AG04450 (cell line): ENCODE results near the gene SELENOF. TPM values are rescaled to one million over a fixed set of nuclear protein-coding genes. Genes with fewer than 3 reads are reported as not detected.

Experiments used
- CTCF ChIA-PET: fragments of 300-600, 350-600 bp; formaldehyde crosslinking; extraction: SDS; loops from one replicate; lab custom pipeline; 2022; ENCODE audit warnings: antibody characterized with exemption, inconsistent platforms; lab: Charles Lee
- POLR2A ChIA-PET: fragments of 350-600 bp; formaldehyde crosslinking; extraction: SDS; loops from one replicate; lab custom pipeline; 2021; ENCODE audit warnings: antibody characterized with exemption, inconsistent platforms; lab: Yijun Ruan, JAX
- DNase-seq: peaks from one replicate; pipeline ENCODE4 v3.0.0-alpha.2; 2011; ENCODE audit warnings: low read depth, low spot score
- H3K27ac ChIP-seq: one replicate; pipeline ENCODE4 v1.5.1; 2012; ENCODE audit warnings: low read depth, low read length, control low read depth
- H3K27me3 ChIP-seq: one replicate; pipeline ENCODE4 v1.6.0; 2012; ENCODE audit warnings: low read length; ENCODE audit not compliant: control insufficient read depth, insufficient read depth
- H3K4me3 ChIP-seq: 2 replicates; pipeline ENCODE4 v1.5.1; 2011; ENCODE audit warnings: mild to moderate bottlenecking, low read depth, low read length, control low read depth
- H3K9me3 ChIP-seq: 2 replicates; pipeline ENCODE4 v1.5.1; 2012; ENCODE audit warnings: low read length; ENCODE audit not compliant: control insufficient read depth, insufficient read depth
- CTCF ChIP-seq: IDR thresholded peaks from 2 replicates; pipeline ENCODE4 v1.5.1; 2011; ENCODE audit warnings: low read depth, low read length, control low read depth, inconsistent platforms
- polyA plus RNA-seq: library from polyadenylated mRNA; depleted of rRNA; stranded (reverse); fragments of >200 nt; gene quantifications from 2 replicates; pipeline ENCODE4 v1.2.3, GENCODE V29; 2011

Gene SELENOF
- polyA plus RNA-seq, 1 experiment: 358 TPM

- H3K4me3 ChIP-seq: no peak overlapping the region
- POLR2A ChIA-PET: no interaction called here
- CTCF ChIA-PET: no interaction called here
- no peak for TF ChIP-seq CTCF
- H3K9me3 ChIP-seq: no peaks in the 10 kb centered on the region
- H3K27ac ChIP-seq: no peak overlapping the region
- H3K27me3 ChIP-seq: no peaks in the 10 kb centered on the region
- DNase-seq: peak; percentile 29
Measured at GRCh38 chr1:86866665-86867064, 47.3 kb downstream of the SELENOF start.

- POLR2A ChIA-PET: interaction anchor here (0.7 kb wide), 1 partner anchor 9 kb away, joined by 5 read pairs; no protein-coding TSS in a partner anchor
Measured at GRCh38 chr1:86865973-86866637, 47.8 kb downstream of the SELENOF start.

GRCh38 chr1:86862920-86863319, 51.0 kb downstream of the SELENOF start:
- CTCF ChIA-PET: interaction anchor here (1.7 kb wide), 1 partner anchor 29 kb away, joined by 5 read pairs; no protein-coding TSS in a partner anchor
- POLR2A ChIA-PET: no interaction called here
- Histone ChIP-seq H3K4me3 (no peak overlapping the region), H3K9me3 (no peaks in the 10 kb centered on the region), H3K27ac (no peak overlapping the region), H3K27me3 (no peaks in the 10 kb centered on the region)
- no peak for DNase-seq
- no peak for TF ChIP-seq CTCF

More at GRCh38 chr1:86865973-86866637, 47.8 kb downstream of the SELENOF start:
- no peak overlapping the region for H3K27ac ChIP-seq
- H3K4me3 ChIP-seq: no peak overlapping the region
- H3K9me3 ChIP-seq: no peaks in the 10 kb centered on the region
- DNase-seq: no peak
- no peaks in the 10 kb centered on the region for H3K27me3 ChIP-seq
- TF ChIP-seq CTCF: no peak
- CTCF ChIA-PET: interaction anchor here (0.6 kb wide), 1 partner anchor 10 kb away, joined by 5 read pairs; no protein-coding TSS in a partner anchor

- Histone ChIP-seq H3K27me3 (no peaks in the 10 kb centered on the region), H3K9me3 (no peaks in the 10 kb centered on the region), H3K27ac (no peak overlapping the region), H3K4me3 (no peak overlapping the region)
- CTCF ChIA-PET: interaction anchor here (0.5 to 1.3 kb wide), 3 partner anchors 28 to 157 kb away, joined by 3 to 6 read pairs (median 3); partner anchors contain the start of gene SH3GLB1
- TF ChIP-seq CTCF: no peak
- DNase-seq: no peak
- POLR2A ChIA-PET: interaction anchor here (0.7 kb wide), 1 partner anchor 87 kb away, joined by 5 read pairs; no protein-coding TSS in a partner anchor
Measured at GRCh38 chr1:86861424-86861823, 52.5 kb downstream of the SELENOF start.

- no peaks in the 10 kb centered on the region for H3K9me3 ChIP-seq
- TF ChIP-seq CTCF: no peak
- DNase-seq: no peak
- ChIA-PET CTCF (interaction anchor here (1.3 kb wide), 1 partner anchor 27 kb away, joined by 6 read pairs; no protein-coding TSS in a partner anchor), POLR2A (no interaction called here)
- no peaks in the 10 kb centered on the region for H3K27me3 ChIP-seq
- no peak overlapping the region for H3K4me3 ChIP-seq
- no peak overlapping the region for H3K27ac ChIP-seq
Measured at GRCh38 chr1:86860424-86860823, 53.5 kb downstream of the SELENOF start.
